Activated gamma-delta T cell treated with Interleukin-2 at 50 U/mL for 16 hours (primary cell): ENCODE measurements around the gene BAX.
A peak's percentile ranks its signal among the peaks of the same experiment; 100 is the strongest.
"Not testable (repeated sequence)": the region's sequence is repeated elsewhere in the genome, so short reads cannot be mapped to it uniquely, and the experiment has no call there.

Experiments used
- DNase-seq: peaks from one replicate; pipeline ENCODE4 v3.0.0-alpha.2; 2020

The BAX gene

GRCh38 chr19:48954595-48955307 lies at the start of gene BAX:
BAX (plus strand) TSS chr19:48954875; CDS start chr19:48954929, 54 bp downstream.
- peak; percentile 79 for DNase-seq

DNA sequence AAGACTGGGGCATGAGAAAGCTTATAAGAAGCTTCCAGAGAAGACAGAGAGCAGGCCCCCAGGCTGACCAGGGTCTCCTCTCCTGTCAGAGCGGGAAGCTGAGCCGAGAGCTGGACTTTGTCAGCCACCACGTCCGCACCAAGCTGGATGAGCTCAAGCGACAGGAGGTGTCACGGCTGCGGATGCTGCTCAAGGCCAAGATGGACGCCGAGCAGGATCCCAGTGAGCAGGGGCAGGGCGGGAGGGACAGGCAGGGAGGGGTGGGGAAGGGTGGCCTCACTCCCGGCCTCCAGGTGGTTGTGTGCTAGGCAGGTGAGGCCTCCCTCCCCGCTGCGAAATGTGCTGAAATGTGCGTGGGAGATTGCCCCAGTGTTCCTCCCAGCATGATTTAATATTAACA lies 49.0 kb upstream of the BAX start:
- no peak for DNase-seq

- no peak for DNase-seq
These were observed 48.4 kb upstream of the BAX start for GRCh38 chr19:48906324-48906723.

DNA sequence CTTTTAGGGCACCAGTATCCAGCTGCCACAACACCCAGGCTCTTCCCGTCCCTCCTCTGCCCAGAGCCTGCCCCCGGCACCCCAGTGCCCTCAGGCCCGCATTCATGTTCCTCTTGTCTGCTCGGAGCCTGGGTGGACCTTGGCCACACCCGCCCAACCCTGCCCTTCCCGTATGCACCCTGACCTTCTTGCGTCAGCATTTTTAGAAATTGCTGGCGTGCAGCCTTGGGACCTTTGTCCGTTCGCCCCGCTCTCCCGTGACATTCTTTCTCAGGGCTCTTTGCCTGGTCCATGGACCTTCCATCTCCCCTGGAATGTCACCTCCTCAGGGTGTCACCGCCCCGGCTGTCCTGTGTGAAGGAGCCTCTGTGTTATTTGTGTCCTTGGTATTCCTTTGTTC lies 47.0 kb upstream of the BAX start:
- no peak for DNase-seq

DNA sequence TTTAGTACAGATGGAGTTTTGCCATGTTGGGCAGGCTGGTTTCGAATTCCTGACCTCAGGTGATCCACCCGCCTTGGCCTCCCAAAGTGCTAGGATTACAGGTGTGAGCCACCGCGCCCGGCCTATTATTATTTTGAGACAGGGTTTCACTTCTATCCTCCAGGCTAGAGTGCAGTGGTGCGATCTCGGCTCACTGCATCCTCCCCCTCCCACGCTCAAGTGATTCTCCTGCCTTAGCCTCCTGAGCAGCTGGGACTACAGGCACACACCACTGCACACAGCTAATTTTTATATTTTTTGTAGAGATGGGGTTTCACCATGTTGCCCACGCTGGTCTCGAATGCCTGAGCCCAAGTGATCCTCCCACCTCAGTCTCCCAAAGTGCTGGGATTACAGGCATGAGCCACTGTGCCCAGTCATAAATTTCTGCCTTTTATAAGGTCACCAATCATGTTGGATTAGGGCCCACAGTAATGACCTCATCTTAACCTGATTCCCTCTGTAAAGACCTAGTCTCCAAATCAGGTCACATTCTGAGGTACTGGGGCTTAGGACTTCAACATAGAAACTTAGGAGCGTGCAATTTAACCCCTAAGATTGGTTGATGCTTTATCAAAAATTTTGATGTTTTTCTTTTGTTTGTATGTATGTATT lies 45.1 kb upstream of the BAX start:
- not testable (repeated sequence) for DNase-seq

GRCh38 chr19:48910803-48911202 lies 43.9 kb upstream of the BAX start:
- DNase-seq = no peak

- no peak for DNase-seq
These were observed 41.4 kb upstream of the BAX start for GRCh38 chr19:48913114-48913889.

DNA sequence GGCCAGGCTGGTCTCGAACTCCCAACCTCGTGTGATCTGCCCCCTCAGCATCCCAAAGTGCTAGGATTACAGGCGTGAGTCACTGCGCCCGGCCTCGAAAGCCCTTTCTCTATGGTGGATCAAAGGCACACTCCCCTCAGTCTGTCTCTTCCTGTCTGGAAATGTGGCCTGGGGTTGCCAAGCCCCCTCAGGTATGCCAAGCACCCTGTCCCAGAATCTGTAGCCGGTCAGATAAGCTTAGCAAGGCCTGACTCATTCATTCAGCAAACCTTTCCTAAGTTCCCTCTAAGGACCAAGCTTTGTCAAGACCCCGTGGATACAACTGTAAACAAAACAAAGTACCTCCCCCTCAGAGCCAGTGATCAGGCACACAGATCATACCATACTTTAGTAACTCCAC lies 40.5 kb upstream of the BAX start:
- no peak for DNase-seq

DNA sequence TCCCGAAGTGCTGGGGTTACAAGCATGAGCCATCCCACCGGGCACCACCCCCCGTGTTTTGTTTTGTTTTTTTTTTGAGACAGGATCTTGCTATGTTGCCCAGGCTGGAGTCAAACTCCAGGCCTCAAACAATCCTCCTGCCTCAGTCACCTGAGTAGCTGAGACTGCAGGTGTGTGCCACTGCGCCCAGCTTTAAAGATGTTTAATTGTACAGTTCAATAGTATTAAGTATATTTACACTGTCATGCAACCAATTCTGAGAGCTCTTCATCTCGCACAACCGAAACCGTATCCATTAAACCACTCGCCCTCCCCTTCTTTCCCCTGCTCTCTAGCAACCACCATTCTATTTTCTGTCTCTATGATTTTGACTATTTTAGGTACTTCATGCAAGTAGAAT lies 38.9 kb upstream of the BAX start:
- no peak for DNase-seq

DNA sequence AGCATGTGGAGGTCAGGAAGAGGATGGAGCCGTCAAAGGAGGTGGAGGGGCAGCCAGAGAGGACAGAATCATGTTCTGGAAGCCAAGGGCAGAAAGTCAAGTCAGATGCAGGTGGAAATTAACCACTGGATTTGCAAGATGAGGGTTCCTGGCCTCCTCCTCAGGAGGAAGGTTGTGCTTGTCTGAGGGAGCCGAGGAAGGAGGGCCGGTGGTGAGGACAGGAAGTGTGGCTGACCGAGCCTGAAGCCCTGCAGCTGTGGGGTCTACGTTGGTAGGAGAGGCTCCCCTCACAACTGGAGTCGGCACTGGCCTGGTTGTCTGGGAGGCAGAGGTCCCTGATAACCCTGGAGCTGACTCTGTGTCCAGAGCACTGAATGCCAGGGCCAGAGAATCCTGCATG lies 36.6 kb upstream of the BAX start:
- DNase-seq = no peak

DNA sequence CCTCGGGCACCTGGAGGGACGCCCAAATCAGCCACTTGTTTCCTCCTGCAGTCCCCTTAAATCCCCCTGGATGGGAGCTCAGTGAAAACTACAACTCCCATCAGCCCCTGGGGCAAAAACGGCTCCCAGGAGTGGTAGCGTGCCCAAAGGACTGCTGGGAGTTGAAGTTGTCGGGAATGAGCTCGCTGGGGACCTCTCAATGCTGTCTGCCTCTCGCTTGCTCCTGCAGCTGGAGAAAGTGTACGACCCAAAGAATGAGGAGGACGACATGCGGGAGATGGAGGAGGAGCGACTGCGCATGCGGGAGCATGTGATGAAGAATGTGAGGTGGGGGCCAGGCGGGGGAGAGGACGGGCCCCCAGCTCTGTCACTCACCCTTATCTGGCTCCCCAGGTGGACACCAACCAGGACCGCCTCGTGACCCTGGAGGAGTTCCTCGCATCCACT lies 35.9 kb upstream of the BAX start:
- DNase-seq = no peak

DNA sequence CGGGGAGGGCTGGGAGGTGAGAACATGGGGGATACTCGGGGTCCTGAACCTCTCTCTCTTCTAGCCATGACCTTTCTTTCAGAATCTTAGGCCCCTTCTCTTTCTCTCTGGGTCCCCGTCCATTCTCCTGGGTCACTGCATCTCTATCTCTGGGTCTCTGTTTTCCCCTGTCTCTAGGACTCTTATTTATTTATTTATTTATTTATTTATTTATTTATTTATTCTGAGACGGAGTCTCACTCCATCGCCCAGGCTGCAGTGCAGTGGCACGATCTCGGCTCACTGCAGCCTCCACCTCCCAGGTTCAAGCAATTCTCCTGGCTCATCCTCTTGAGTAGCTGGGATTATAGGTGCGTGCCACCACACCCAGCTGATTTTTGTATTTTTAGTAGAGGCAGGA lies 35.4 kb upstream of the BAX start:
- not testable (repeated sequence) for DNase-seq

DNA sequence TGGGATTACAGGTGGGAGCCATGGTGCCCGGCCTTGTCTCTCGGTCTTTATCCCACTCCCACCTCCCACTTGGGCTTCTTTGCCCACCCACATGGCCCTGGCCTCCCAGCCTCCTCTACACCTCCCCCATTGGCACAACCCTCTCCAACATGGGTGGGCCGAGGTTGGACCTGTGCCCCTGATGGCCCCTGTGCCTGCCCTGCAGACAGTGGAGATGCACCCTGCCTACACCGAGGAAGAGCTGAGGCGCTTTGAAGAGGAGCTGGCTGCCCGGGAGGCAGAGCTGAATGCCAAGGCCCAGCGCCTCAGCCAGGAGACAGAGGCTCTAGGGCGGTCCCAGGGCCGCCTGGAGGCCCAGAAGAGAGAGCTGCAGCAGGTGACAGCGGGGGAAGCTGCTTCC lies 33.7 kb upstream of the BAX start:
- no peak for DNase-seq

GRCh38 chr19:48921721-48922500 lies 32.8 kb upstream of the BAX start:
- no peak for DNase-seq

DNA sequence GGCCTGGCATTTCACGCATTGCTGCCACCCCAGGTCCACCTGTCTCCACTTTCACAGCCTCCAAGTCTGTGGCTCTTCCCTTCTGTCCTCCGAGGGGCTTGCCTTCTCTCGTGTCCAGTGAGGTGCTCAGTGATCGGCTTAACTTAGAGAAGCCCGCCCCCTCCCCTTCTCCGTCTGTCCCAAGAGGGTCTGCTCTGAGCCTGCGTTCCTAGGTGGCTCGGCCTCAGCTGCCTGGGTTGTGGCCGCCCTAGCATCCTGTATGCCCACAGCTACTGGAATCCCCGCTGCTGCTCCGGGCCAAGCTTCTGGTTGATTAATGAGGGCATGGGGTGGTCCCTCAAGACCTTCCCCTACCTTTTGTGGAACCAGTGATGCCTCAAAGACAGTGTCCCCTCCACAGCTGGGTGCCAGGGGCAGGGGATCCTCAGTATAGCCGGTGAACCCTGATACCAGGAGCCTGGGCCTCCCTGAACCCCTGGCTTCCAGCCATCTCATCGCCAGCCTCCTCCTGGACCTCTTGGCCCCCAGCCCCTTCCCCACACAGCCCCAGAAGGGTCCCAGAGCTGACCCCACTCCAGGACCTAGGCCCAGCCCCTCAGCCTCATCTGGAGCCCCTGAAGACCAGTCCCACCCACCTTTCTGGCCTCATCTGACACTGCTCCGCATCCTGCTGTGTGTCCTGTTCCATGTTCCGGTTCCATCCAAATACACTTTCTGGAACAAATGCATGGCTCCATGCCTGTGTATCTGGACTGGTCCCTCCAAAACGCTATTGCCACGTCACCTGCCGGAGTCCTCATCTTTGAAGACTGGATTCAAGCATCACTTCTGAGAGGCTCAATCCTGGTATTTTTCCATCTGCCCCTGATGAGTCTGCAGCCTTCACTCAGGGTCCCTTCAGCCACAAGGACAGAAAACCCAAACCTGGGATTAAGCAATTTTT lies 31.9 kb upstream of the BAX start:
- DNase-seq = no peak

- DNase-seq = no peak
These were observed 29.3 kb upstream of the BAX start for GRCh38 chr19:48925240-48925843.

DNA sequence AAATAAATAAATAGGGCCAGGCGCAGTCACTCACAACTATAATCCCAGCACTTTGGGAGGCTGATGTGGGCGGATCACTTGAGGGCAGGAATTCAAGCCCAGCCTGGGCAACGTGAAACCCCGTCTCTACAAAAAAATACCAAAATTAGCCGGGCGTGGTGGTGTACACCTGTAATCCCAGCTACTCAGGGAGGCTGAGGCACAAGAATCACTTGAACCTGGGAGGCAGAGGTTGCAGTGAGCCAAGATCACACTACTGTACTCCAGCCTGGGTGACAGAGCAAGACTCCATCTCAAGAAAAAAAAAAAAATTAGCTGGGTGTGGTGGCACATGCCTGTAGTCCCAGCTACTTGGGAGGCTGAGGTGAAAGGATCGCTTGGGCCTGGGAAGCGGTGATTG lies 28.8 kb upstream of the BAX start:
- DNase-seq = not testable (repeated sequence)

DNA sequence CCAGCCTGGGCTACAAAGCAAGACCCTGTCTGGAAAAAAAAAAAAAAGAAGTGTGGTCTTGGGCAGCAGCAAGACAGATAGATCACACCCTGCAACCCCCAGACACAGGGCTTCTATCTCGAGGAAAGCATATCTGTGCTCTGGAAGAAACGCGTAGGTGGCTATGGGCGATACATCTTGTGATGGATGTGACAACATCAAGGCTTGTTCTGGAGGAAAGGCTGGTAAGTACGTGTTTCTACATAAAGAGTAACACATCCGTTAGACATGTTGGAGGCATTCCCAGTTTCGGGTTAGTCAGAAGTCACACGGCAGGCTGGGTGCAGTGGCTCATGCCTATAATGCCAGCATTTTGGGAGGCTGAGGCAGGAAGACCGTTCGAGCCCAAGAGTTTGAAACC lies 27.8 kb upstream of the BAX start:
- no peak for DNase-seq

DNA sequence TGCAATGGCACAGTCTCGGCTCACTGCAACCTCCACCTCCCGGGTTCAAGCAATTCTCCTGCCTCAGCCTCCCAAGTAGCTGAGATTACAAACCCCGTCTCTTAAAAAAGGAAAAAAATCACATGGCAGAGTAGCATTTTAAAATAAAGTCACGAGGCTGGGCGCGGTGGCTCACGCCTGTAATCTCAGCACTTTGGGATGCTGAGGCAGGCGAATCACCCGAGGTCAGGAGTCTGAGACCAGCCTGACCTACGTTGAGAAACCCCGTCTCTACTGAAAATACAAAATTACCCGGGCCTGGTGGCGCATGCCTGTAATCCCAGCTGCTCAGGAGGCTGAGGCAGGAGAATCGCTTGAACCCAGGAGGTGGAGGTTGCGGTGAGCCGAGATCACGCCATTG lies 27.0 kb upstream of the BAX start:
- DNase-seq = not testable (repeated sequence)

- DNase-seq = no peak
These were observed 26.3 kb upstream of the BAX start for GRCh38 chr19:48928164-48929025.
